Neural cell (in vitro differentiated cells): ENCODE results near the gene MTFR2. TPM values are rescaled to one million over a fixed set of nuclear protein-coding genes. Genes with fewer than 3 reads are reported as not detected.

ENCODE experiments used
- H2AFZ ChIP-seq: fragments of 200-600, 300-800 bp; sonication (generic), shearing (Covaris generic); 2 replicates; pipeline ENCODE4 v1.6.0; 2014; ENCODE audit warnings: low read depth, mild to moderate bottlenecking, antibody characterized with exemption, low read length, moderate library complexity
- H3F3A ChIP-seq: fragments of 200-600 bp; shearing (Covaris generic); 2 replicates; pipeline ENCODE4 v1.6.1; 2016; ENCODE audit warnings: mild to moderate bottlenecking, moderate library complexity, mixed read lengths, antibody characterized with exemption, low read length; ENCODE audit not compliant: insufficient read depth, poor library complexity, severe bottlenecking
- H3K27ac ChIP-seq: fragments of 200-600, 300-800 bp; sonication (generic), shearing (Covaris generic); 2 replicates; pipeline ENCODE4 v1.5.1; 2014; ENCODE audit warnings: mild to moderate bottlenecking, low read length, moderate library complexity
- H3K27me3 ChIP-seq: fragments of 300-800, 200-600 bp; sonication (generic), shearing (Covaris generic); 2 replicates; pipeline ENCODE4 v1.6.0; 2014; ENCODE audit warnings: mild to moderate bottlenecking, low read depth, low read length, moderate library complexity; ENCODE audit not compliant: insufficient read depth
- H3K36me3 ChIP-seq: fragments of 300-800, 200-600 bp; sonication (generic), shearing (Covaris generic); 2 replicates; pipeline ENCODE4 v1.5.1; 2014; ENCODE audit warnings: mild to moderate bottlenecking, antibody characterized with exemption, low read length, moderate library complexity; ENCODE audit not compliant: insufficient read depth
- H3K4me2 ChIP-seq: fragments of 300-800, 200-600 bp; sonication (generic), shearing (Covaris generic); 2 replicates; pipeline ENCODE4 v1.6.0; 2014; ENCODE audit warnings: mild to moderate bottlenecking, low read length
- H3K4me3 ChIP-seq: fragments of 300-800, 200-600 bp; sonication (generic), shearing (Covaris generic); 2 replicates; pipeline ENCODE4 v1.5.1; 2014; ENCODE audit warnings: mild to moderate bottlenecking, low read length, moderate library complexity
- H3K79me2 ChIP-seq: fragments of 200-600 bp; shearing (Covaris generic); replicated peaks from 2 replicates; pipeline ENCODE4 v1.6.0; 2014; ENCODE audit warnings: mild to moderate bottlenecking, low read length, moderate library complexity; ENCODE audit not compliant: insufficient read depth
- H3K9ac ChIP-seq: fragments of 300-800, 200-600 bp; sonication (generic), shearing (Covaris generic); 2 replicates; pipeline ENCODE4 v1.6.1; 2016; ENCODE audit warnings: mild to moderate bottlenecking, low read length, mixed read lengths
- H3K9me2 ChIP-seq: fragments of 200-600 bp; shearing (Covaris generic); 2 replicates; pipeline ENCODE4 v1.6.1; 2016; ENCODE audit warnings: mild to moderate bottlenecking, low read length, mixed read lengths; ENCODE audit not compliant: insufficient read depth
- H3K9me3 ChIP-seq: fragments of 200-600, 300-800 bp; sonication (generic), shearing (Covaris generic); 2 replicates; pipeline ENCODE4 v1.6.1; 2016; ENCODE audit warnings: mild to moderate bottlenecking, mixed run types, low read length, moderate library complexity, mixed read lengths
- H4K20me1 ChIP-seq: fragments of 200-600 bp; shearing (Covaris generic); 2 replicates; pipeline ENCODE4 v1.6.1; 2016; ENCODE audit warnings: mild to moderate bottlenecking, mixed run types; ENCODE audit not compliant: insufficient read depth
- EP300 ChIP-seq: fragments of 450-650 bp; conservative IDR thresholded peaks from 2 replicates; pipeline ENCODE4 v1.6.1; 2014; ENCODE audit warnings: antibody characterized with exemption, mild to moderate bottlenecking, moderate library complexity; ENCODE audit not compliant: poor library complexity, severe bottlenecking
- EZH2 ChIP-seq: fragments of 200-600, 300-800 bp; shearing (Covaris generic), sonication (generic); IDR thresholded peaks from 2 replicates; pipeline ENCODE4 v1.6.1; 2014; ENCODE audit warnings: antibody characterized with exemption, low read length, borderline replicate concordance, mild to moderate bottlenecking; ENCODE audit not compliant: insufficient read depth, poor library complexity, severe bottlenecking
- MXI1 ChIP-seq: fragments of 450-650 bp; conservative IDR thresholded peaks from 2 replicates; pipeline ENCODE4 v1.6.1; 2014; ENCODE audit warnings: antibody characterized with exemption, mild to moderate bottlenecking; ENCODE audit not compliant: poor library complexity, severe bottlenecking
- POLR2AphosphoS5 ChIP-seq: IDR thresholded peaks from 2 replicates; pipeline ENCODE4 v1.6.1; 2012
- RAD21 ChIP-seq: fragments of 450-650 bp; conservative IDR thresholded peaks from 2 replicates; pipeline ENCODE4 v1.6.1; 2014; ENCODE audit warnings: antibody characterized with exemption, mild to moderate bottlenecking, moderate library complexity
- SMC3 ChIP-seq: fragments of 450-650 bp; conservative IDR thresholded peaks from 2 replicates; pipeline ENCODE4 v1.6.1; 2014; ENCODE audit warnings: antibody characterized with exemption, mild to moderate bottlenecking, moderate library complexity; ENCODE audit not compliant: poor library complexity
- TAF1 ChIP-seq: IDR thresholded peaks from 2 replicates; pipeline ENCODE4 v1.6.1; 2012; ENCODE audit warnings: low read depth
- polyA plus RNA-seq: library from polyadenylated mRNA; depleted of rRNA; stranded (reverse); fragments of >200 nt; gene quantifications from 2 replicates; pipeline ENCODE4 v1.2.3, GENCODE V29; 2014
- TF ChIP-seq, protein P1 (sequence below): IDR thresholded peaks from 2 replicates; pipeline ENCODE4 v1.6.1; 2012; ENCODE audit warnings: borderline replicate concordance
- TF ChIP-seq, protein P2 (sequence below): fragments of 450-650 bp; IDR thresholded peaks from 2 replicates; pipeline ENCODE4 v1.5.1; 2014; ENCODE audit warnings: antibody characterized with exemption, mild to moderate bottlenecking, moderate library complexity; ENCODE audit not compliant: poor library complexity, severe bottlenecking

Gene MTFR2
- polyA plus RNA-seq, 1 donor from 2014 or later = not detected

DNA sequence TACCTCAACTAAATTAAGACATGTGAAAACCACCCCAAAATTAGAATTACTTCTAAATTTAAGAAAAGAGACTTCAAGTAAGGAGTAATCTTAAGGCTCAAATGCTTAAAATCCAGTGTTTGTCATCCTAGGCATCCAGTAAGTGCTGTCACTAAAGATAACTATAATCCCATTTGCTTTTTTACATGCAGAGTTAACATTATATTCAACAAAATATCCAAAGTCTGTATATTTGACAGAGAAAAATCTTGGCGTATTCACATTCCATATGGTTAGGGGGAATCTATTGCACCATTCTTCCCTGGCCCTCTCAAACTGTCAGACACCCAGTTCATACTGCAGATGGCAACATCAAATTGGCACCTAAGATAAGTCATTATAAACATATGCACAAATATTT is 17.4 kb downstream of the MTFR2 start:
- TF ChIP-seq MXI1 = no peak
- no peak for TF ChIP-seq RAD21
- no peak for TF ChIP-seq SMC3
- no peak overlapping the region for H3K27ac ChIP-seq
- no peaks in the 10 kb centered on the region for H4K20me1 ChIP-seq
- H3K9ac ChIP-seq = no peak overlapping the region
- H3K27me3 ChIP-seq = no peaks in the 10 kb centered on the region
- H3K4me3 ChIP-seq = no peak overlapping the region
- H3K4me2 ChIP-seq = no peak overlapping the region
- H3F3A ChIP-seq = no peaks in the 10 kb centered on the region
- H3K9me3 ChIP-seq = no peaks in the 10 kb centered on the region
- no peaks in the 10 kb centered on the region for H3K36me3 ChIP-seq
- H3K79me2 ChIP-seq = no peaks in the 10 kb centered on the region
- H3K9me2 ChIP-seq = no peaks in the 10 kb centered on the region
- no peak overlapping the region for H2AFZ ChIP-seq

DNA sequence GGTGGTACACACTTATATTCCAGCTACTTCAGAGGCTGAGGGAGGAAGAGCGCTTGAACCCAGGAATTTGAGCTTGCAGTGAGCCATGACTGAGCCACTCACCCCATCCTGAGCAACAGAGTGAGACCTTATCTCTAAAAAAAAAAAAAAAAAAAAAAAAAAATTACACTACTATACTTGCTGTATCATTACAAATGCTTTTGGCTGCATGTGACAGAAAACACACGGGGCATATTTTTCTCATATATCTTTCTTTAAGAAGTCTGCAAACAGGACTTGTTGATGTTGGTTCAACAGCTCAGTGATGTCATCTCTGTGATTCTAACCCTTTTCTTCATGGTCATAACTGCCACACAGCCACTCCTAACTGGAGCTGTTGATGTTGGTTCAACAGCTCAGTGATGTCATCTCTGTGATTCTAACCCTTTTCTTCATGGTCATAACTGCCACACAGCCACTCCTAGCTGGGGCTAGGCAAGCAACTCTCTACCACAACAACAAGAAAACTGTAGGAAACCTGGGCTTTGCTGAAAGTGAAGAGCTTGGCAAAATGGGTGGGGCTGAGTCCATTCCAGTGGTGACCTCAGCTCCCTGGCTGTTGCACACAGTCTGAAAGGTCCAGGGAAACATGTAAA is 19.8 kb downstream of the MTFR2 start:
- Histone ChIP-seq H4K20me1 (no peaks in the 10 kb centered on the region), H3K9me3 (no peaks in the 10 kb centered on the region)

More for the DNA sequence above, 19.8 kb downstream of the MTFR2 start:
- Histone ChIP-seq H3K36me3 (no peaks in the 10 kb centered on the region), H3K9me2 (no peaks in the 10 kb centered on the region), H3K4me2 (no peak overlapping the region), H3K27me3 (no peaks in the 10 kb centered on the region), H3K27ac (no peak overlapping the region), H3K79me2 (no peaks in the 10 kb centered on the region), H3F3A (no peaks in the 10 kb centered on the region), H3K9ac (no peak overlapping the region), H2AFZ (no peak overlapping the region), H3K4me3 (no peak overlapping the region)
- TF ChIP-seq MXI1 = no peak
- TF ChIP-seq, protein P1, sequence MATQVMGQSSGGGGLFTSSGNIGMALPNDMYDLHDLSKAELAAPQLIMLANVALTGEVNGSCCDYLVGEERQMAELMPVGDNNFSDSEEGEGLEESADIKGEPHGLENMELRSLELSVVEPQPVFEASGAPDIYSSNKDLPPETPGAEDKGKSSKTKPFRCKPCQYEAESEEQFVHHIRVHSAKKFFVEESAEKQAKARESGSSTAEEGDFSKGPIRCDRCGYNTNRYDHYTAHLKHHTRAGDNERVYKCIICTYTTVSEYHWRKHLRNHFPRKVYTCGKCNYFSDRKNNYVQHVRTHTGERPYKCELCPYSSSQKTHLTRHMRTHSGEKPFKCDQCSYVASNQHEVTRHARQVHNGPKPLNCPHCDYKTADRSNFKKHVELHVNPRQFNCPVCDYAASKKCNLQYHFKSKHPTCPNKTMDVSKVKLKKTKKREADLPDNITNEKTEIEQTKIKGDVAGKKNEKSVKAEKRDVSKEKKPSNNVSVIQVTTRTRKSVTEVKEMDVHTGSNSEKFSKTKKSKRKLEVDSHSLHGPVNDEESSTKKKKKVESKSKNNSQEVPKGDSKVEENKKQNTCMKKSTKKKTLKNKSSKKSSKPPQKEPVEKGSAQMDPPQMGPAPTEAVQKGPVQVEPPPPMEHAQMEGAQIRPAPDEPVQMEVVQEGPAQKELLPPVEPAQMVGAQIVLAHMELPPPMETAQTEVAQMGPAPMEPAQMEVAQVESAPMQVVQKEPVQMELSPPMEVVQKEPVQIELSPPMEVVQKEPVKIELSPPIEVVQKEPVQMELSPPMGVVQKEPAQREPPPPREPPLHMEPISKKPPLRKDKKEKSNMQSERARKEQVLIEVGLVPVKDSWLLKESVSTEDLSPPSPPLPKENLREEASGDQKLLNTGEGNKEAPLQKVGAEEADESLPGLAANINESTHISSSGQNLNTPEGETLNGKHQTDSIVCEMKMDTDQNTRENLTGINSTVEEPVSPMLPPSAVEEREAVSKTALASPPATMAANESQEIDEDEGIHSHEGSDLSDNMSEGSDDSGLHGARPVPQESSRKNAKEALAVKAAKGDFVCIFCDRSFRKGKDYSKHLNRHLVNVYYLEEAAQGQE = no peak
- TF ChIP-seq TAF1 = no peak
- TF ChIP-seq POLR2AphosphoS5 = no peak
- TF ChIP-seq EZH2 = no peak
- no peak for TF ChIP-seq EP300
- no peak for TF ChIP-seq RAD21
- TF ChIP-seq, protein P2, sequence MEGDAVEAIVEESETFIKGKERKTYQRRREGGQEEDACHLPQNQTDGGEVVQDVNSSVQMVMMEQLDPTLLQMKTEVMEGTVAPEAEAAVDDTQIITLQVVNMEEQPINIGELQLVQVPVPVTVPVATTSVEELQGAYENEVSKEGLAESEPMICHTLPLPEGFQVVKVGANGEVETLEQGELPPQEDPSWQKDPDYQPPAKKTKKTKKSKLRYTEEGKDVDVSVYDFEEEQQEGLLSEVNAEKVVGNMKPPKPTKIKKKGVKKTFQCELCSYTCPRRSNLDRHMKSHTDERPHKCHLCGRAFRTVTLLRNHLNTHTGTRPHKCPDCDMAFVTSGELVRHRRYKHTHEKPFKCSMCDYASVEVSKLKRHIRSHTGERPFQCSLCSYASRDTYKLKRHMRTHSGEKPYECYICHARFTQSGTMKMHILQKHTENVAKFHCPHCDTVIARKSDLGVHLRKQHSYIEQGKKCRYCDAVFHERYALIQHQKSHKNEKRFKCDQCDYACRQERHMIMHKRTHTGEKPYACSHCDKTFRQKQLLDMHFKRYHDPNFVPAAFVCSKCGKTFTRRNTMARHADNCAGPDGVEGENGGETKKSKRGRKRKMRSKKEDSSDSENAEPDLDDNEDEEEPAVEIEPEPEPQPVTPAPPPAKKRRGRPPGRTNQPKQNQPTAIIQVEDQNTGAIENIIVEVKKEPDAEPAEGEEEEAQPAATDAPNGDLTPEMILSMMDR = no peak
- no peak for TF ChIP-seq SMC3
